ENCODE results near the gene GOSR2. TPM values are rescaled to one million over a fixed set of nuclear protein-coding genes. Genes with fewer than 3 reads are reported as not detected.
"Not testable (repeated sequence)": the region's sequence is repeated elsewhere in the genome, so short reads cannot be mapped to it uniquely, and the experiment has no call there.

GOSR2 gene
- total RNA-seq, 1 donor from 2014 or later: 62.2 TPM

DNA sequence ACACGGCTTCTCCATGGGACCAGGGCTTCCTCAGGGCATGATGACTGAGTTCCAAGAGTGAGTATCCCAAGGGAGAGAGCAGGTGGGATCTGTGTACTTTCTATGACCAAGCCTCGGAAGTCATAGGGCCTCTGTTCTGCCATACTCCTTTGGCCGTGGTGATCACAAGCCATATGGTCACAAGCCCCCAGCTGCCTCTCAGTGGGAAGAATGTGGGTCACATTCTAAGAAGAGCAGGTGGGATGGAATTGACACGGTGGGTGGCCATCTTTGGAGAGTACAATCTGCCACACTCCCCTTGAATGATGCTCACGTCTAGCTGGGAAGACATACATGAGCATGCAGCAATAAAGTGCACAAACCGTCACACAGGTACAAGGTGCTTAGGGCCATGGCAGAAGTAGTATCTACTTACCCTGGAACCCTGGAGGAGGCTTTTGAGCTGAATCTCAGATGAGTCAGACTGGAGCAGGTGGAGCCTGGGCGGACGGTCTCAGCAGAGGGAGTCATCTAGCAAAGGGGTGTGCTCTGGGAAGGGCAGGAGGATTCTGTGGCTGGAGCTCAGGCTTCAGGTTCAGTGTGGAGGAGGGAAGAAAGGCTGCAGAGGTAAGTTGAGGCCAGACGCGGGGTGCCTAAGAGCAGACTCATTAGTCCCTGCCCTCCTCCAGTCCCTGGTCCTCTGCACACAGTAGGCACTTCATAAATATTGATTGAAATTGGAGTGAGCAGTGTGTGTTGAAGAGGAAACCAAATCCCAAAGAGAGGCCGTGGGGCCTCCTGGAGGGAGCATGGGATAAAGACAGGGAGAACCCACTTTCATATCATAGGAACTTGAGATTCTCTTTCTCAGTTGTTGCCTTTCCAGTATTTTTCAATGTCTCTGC lies 26.6 kb downstream of the GOSR2 start:
- intact Hi-C loops (cut with micrococcal nuclease): loop anchor here (10.0 kb wide), 1 partner anchor 105 kb away; no protein-coding TSS in a partner anchor
- H3K36me3 Mint-ChIP-seq (ENCODE audit: low read depth): no peaks in the 10 kb centered on the region
- no peaks in the 10 kb centered on the region for H3K4me1 Mint-ChIP-seq
- no peak overlapping the region for H3K27ac Mint-ChIP-seq
- H3K4me3 Mint-ChIP-seq: no peak overlapping the region
- H3K9me3 Mint-ChIP-seq: no peaks in the 10 kb centered on the region
- H3K27me3 Mint-ChIP-seq: no peaks in the 10 kb centered on the region
- no peak for DNase-seq

DNA sequence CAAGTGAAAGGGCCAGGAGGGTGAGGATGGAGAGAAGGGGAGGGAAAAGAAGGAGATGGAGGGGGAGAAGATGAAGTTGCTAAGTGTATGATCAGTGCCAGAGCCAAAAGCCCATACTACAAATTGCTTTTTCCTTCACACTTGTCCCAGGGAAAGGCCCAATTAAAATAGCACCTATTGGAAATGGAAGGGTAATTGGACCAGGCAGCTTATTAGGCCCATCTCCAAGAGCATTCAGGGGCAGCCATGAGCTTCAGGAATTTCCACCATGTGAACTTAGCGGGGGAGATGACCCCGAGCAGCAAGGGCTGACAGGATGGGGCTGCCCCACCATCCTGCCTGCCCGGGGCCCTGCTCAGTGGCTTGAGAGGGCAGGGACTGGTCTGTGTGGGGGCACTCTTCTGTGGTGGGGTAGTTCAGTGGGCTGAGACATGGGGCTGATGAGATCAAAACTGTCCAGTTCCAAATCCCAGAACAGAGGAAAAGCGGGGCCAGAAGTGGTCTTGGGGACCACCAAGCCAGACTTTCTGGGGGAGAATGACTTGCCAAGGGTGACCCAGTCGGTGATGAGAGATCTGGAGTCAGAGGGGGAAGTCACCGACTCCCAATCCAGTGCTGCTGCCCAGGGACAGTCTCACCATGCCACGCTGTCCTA lies 27.5 kb downstream of the GOSR2 start:
- Mint-ChIP-seq H3K4me1 (no peaks in the 10 kb centered on the region), H3K27ac (no peak overlapping the region), H3K36me3 (ENCODE audit: low read depth) (peaks cover under 1% of the 10 kb centered on the region), H3K27me3 (no peaks in the 10 kb centered on the region), H3K9me3 (no peaks in the 10 kb centered on the region), H3K4me3 (no peak overlapping the region)
- no peak for DNase-seq
- intact Hi-C loops (cut with micrococcal nuclease): no loop called here

DNA sequence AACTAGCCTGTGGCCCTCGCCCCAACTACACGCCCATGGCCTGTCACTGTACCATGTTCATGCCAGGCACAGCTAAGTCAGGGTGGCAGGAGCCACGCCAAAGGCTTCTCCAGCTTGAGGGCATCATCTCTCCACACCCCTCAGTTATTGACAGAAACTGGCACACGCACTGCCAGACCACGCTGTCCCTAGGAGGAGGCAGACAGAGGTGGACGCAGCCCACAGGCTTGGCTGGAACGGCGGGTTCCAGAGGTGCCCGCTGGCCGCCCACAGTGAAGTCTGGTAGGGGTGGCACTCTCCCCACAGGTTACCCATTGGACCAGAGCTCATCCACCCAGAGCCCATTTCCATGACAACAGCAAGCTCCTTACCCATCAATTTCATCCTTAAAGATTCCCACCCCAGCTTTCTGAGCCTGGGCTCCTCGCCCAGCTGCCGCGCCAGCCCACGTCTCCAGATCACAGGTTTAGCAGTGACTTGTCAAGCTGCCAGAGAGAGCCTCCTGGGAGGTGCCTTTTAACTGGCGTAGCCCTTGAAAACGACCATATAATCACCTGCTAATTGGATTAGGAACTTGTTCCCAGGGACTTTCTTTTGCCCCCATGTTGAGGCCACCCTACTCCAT lies 28.1 kb downstream of the GOSR2 start:
- H3K27me3 Mint-ChIP-seq: no peaks in the 10 kb centered on the region
- no peak for DNase-seq
- H3K9me3 Mint-ChIP-seq: no peaks in the 10 kb centered on the region
- no peak overlapping the region for H3K27ac Mint-ChIP-seq
- intact Hi-C loops (cut with micrococcal nuclease): no loop called here
- no peak overlapping the region for H3K4me3 Mint-ChIP-seq
- no peaks in the 10 kb centered on the region for H3K4me1 Mint-ChIP-seq
- peaks cover 5% of the 10 kb centered on the region for H3K36me3 Mint-ChIP-seq (ENCODE audit: low read depth)

DNA sequence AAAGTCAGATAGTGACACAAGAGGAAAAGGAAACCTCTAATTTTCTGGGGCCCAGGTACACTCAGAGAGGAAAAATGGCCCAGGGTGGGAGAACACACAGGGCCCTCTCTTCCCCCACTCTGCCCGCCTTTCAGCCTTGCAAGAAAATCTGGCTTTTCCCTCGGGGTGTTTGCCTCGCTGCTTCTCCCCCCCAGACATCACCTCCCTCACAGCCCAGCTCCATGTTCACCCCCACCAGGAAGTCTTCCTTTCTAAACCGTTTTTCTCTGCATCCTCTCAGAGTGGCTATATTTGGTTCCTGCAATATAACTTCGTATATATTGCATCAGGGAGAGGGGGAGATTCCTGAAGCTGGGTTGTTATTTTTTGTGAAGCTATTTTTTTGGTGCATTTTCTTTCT lies 28.7 kb downstream of the GOSR2 start:
- intact Hi-C loops (cut with micrococcal nuclease): no loop called here
- peaks cover 5% of the 10 kb centered on the region for H3K36me3 Mint-ChIP-seq (ENCODE audit: low read depth)
- no peak overlapping the region for H3K4me3 Mint-ChIP-seq
- H3K4me1 Mint-ChIP-seq: no peaks in the 10 kb centered on the region
- DNase-seq: no peak
- no peaks in the 10 kb centered on the region for H3K27me3 Mint-ChIP-seq
- no peaks in the 10 kb centered on the region for H3K9me3 Mint-ChIP-seq
- H3K27ac Mint-ChIP-seq: no peak overlapping the region

DNA sequence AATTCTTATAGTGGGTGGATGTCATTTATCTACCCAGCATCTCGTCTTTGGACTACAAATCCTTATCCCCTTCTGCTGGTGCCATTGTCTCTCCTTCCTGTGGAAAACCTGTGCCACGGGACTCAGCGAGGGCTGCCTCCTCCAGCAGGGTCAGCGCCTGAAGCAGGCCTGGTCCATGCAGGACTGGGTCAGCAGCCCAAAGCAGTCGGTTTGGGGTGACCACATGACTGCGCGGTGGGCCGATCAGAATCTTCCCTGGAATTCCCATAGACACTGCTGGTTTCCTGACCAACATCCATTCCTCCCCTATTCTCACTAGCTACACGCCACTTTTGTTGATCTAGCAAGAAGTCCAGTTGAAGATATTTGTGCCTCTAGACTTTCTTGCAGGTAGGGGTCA lies 29.2 kb downstream of the GOSR2 start:
- no peak for DNase-seq
- H3K4me1 Mint-ChIP-seq: no peaks in the 10 kb centered on the region
- H3K9me3 Mint-ChIP-seq: no peaks in the 10 kb centered on the region
- no peak overlapping the region for H3K4me3 Mint-ChIP-seq
- peaks cover 5% of the 10 kb centered on the region for H3K36me3 Mint-ChIP-seq (ENCODE audit: low read depth)
- H3K27ac Mint-ChIP-seq: no peak overlapping the region
- intact Hi-C loops (cut with micrococcal nuclease): no loop called here
- H3K27me3 Mint-ChIP-seq: no peaks in the 10 kb centered on the region

DNA sequence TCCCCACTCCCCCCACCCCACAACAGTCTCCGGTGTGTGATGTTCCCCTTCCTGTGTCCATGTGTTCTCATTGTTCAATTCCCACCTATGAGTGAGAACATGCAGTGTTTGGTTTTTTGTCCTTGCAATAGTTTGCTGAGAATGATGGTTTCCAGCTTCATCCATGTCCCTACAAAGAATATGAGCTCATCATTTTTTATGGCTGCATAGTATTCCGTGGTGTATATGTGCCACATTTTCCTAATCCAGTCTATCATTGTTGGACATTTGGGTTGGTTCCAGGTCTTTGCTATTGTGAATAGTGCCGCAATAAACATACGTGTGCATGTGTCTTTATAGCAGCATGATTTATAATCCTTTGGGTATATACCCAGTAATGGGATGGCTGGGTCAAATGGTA lies 30.2 kb downstream of the GOSR2 start:
- H3K27ac Mint-ChIP-seq; DNase-seq; H3K4me1 Mint-ChIP-seq; H3K27me3 Mint-ChIP-seq; H3K9me3 Mint-ChIP-seq; H3K4me3 Mint-ChIP-seq; intact Hi-C loops (cut with micrococcal nuclease); H3K36me3 Mint-ChIP-seq (ENCODE audit: low read depth): not testable (repeated sequence)

DNA sequence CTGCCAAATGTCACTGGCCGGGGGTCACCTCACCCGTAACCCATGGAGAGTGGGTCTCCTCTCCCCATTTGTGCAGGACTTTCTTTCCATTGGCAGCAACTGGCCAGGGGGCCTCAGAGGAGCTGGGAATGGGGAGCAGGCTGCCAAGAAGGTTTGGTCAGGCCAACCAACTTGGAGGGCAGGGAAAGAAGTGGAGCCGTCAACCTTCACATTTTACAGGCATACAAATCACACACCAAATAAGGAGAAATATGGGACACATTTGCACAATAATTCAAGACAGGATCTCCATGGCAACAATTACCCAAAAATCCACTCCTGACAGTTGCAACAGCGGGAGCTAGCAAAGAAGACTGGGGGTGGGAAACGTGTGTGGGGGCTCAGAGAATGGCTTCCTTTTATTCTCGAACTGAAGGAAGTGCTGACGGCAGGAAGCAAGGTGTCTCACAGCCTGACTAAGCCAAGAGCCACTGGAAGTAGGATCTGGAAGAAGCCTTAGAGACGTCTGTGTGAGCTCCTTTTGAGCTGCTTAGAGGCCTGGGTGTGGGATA lies 35.2 kb downstream of the GOSR2 start:
- intact Hi-C loops (cut with micrococcal nuclease): no loop called here
- Mint-ChIP-seq H3K4me1 (peaks cover 4% of the 10 kb centered on the region), H3K27ac (no peak overlapping the region), H3K27me3 (no peaks in the 10 kb centered on the region), H3K4me3 (no peak overlapping the region), H3K9me3 (no peaks in the 10 kb centered on the region), H3K36me3 (ENCODE audit: low read depth) (peaks cover 5% of the 10 kb centered on the region)
- DNase-seq: no peak

DNA sequence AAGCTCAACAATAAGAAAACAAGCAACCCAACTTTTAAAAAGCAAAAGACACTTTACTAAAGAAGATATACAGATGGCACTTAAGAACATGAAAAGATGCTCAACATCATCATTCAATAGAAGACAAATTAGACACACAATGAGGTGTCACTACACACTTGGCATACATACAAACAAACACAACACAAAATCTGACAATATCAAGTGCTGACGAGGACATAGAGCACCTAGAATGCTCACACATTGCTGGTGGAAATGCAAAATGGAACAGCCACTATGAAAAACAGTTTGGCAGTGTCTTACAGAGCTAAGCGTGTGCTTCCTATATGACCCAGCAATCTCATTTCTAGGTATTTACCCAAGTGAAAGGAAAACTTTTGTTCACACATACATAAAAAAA lies 37.2 kb downstream of the GOSR2 start:
- Mint-ChIP-seq H3K27ac (no peak overlapping the region), H3K36me3 (ENCODE audit: low read depth) (peaks cover 5% of the 10 kb centered on the region), H3K4me3 (no peak overlapping the region), H3K9me3 (no peaks in the 10 kb centered on the region), H3K27me3 (no peaks in the 10 kb centered on the region), H3K4me1 (peaks cover 4% of the 10 kb centered on the region)
- intact Hi-C loops (cut with micrococcal nuclease): no loop called here
- DNase-seq: no peak

DNA sequence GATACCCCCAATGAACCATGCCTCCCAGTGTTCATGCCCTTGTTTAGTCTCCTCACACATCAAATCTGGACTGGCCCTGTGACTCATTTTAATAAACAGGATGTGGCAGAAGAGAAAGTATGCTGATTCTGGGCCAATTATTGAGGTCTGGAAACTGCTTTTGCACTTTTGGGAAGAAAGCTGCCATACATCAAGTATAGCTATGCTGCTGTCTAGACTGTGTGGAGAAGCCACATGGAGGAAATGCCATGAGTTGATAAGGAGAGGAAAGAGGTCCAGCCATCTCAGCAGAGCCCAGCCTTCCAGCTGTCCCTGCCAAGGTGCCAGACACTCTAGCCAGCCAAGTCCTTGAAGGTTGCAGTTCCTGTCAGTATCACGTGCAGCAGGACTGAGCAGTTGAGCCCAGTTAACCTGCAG lies 39.4 kb downstream of the GOSR2 start:
- H3K4me3 Mint-ChIP-seq: no peak overlapping the region
- H3K27ac Mint-ChIP-seq: no peak overlapping the region
- no peaks in the 10 kb centered on the region for H3K9me3 Mint-ChIP-seq
- no peaks in the 10 kb centered on the region for H3K27me3 Mint-ChIP-seq
- H3K36me3 Mint-ChIP-seq (ENCODE audit: low read depth): no peaks in the 10 kb centered on the region
- no peak for DNase-seq
- peaks cover 7% of the 10 kb centered on the region for H3K4me1 Mint-ChIP-seq
- intact Hi-C loops (cut with micrococcal nuclease): no loop called here

DNA sequence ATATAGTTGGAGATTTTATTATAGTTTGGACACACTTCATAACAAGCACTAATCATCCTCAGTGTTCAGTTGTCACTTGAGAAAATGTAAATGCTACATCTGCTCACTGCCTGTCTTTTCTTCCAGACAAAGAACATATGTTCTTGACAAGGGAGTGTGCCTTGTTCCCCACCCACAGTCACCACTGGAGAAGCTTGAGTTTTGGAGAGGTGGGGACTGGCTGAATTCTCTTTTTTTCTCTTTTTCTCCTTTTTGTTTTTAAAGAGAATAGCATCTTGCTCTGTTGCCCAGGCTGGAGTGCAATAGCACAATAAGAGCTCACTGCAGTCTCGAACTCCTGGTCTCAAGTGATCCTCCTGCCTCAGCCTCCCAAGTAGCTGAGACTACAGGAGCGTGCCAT lies 40.6 kb downstream of the GOSR2 start:
- intact Hi-C loops (cut with micrococcal nuclease): no loop called here
- Mint-ChIP-seq H3K27me3 (no peaks in the 10 kb centered on the region), H3K4me3 (no peak overlapping the region), H3K27ac (no peak overlapping the region), H3K36me3 (ENCODE audit: low read depth) (no peaks in the 10 kb centered on the region), H3K9me3 (no peaks in the 10 kb centered on the region), H3K4me1 (peaks cover 7% of the 10 kb centered on the region)
- no peak for DNase-seq

DNA sequence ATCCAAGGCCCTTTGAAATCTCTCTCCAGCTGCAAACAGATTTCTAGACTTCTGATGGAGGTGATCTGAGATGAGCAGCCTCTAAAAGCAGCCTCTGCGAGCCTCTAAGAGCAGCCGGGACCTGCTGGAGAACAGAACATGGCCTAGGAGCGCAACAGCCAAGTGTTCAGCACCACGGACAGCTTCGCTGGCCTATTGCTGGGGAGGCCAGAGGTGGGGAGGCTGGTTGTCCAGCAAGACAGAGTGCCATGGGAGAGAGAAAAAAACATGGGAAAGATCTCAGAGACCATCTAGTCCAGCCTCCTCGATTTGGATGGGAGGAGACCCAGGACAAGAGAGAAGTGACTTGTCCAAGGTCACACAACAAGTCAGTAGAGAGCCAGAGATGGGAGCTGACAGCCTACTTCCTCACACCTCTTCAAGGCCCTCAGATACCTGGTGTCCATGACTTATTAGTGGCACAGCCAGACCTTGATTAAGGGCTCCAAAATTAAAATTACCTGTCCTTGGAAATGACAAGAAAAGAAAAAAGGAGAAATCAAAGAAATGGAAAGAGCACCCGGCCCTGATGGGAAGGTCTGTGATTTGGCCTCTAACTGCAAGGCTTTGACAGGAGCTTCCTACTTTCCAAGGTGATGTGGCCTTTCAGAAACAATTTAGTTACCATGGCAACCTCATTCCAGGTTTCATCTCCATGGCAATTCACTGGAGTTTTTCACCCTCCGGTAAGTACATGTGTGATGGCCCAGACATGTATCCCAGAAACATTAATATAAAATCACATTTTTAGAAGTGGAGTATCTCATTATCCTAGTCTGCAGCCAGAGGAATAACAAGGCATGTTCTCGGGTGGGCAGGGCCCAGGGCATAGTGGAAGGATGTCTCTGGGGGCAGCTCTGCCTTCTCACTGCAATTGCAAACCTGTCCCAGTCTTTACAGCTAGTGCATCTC lies 41.6 kb downstream of the GOSR2 start:
- Mint-ChIP-seq H3K4me1 (peaks cover 7% of the 10 kb centered on the region), H3K4me3 (no peak overlapping the region), H3K27ac (no peak overlapping the region), H3K9me3 (no peaks in the 10 kb centered on the region), H3K27me3 (no peaks in the 10 kb centered on the region), H3K36me3 (ENCODE audit: low read depth) (no peaks in the 10 kb centered on the region)
- intact Hi-C loops (cut with micrococcal nuclease): no loop called here
- DNase-seq: peak; percentile 69

DNA sequence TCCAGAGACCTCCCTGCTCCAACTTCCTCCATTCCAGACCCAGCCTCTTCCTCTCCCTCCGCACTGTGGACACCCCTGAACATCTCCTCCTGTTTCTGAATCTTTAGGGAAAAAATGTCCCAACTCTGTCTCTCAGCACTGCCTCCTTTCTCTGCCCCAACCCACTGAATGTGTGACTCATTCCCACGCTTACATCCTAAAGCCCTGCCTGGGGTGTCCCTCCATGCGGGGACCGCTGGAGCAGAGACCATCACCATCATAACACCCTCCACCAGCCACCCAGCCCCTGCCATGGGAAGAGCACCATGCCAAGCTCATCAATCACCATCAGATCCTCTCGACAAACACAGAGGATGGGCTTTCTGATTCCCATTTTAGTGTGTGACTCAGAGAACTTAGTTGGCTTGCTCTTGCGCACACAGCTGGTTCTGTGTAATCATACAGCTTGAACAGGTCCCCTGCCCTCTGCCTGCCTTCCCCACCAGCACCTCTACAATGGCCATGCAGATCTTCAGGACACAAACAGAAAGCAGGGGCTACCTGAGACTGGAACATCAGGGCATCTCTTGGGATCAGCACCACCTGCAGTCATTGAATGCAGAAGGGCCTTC lies 45.4 kb downstream of the GOSR2 start:
- H3K4me1 Mint-ChIP-seq: peaks cover 2% of the 10 kb centered on the region
- H3K27ac Mint-ChIP-seq: no peak overlapping the region
- DNase-seq: no peak
- no peak overlapping the region for H3K4me3 Mint-ChIP-seq
- H3K27me3 Mint-ChIP-seq: no peaks in the 10 kb centered on the region
- H3K36me3 Mint-ChIP-seq (ENCODE audit: low read depth): no peaks in the 10 kb centered on the region
- H3K9me3 Mint-ChIP-seq: no peaks in the 10 kb centered on the region
- intact Hi-C loops (cut with micrococcal nuclease): no loop called here

DNA sequence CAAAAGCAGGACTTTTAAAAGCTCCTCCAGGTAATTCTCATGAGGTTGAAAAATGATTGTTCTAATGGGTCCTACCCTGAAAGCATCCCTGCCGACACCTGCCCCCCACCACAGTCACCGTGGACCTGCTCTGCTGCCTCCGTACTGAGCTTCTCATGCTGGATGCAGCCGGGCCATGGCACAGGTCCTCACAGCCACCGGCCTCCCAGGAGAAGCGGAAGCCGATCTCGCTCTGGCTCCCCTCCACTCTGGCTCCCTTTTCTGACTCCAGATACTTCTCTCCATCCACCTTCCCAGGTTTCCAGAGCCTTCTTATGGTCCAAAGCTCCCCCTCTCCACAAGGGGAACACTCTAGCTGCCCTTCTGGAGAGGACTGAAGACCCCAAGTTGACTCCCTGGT lies 45.9 kb downstream of the GOSR2 start:
- no peak for DNase-seq
- no peaks in the 10 kb centered on the region for H3K9me3 Mint-ChIP-seq
- H3K27ac Mint-ChIP-seq: no peak overlapping the region
- no peaks in the 10 kb centered on the region for H3K36me3 Mint-ChIP-seq (ENCODE audit: low read depth)
- H3K4me3 Mint-ChIP-seq: no peak overlapping the region
- no peaks in the 10 kb centered on the region for H3K27me3 Mint-ChIP-seq
- H3K4me1 Mint-ChIP-seq: peaks cover 2% of the 10 kb centered on the region
- intact Hi-C loops (cut with micrococcal nuclease): no loop called here

Measured in activated CD4-positive, alpha-beta T cell treated with anti-CD3 and anti-CD28 coated beads, Interleukin-2, amount 10 ng/mL, durations not matched to agents 24 days and 14 days (primary cell).